GM12891 (cell line): ENCODE results near the gene PSMB2.

ENCODE experiments used
- POLR2A ChIP-seq: IDR thresholded peaks from 2 replicates; pipeline ENCODE4 v1.6.1; 2011; ENCODE audit warnings: low read depth, low read length, control low read depth
- POLR2AphosphoS5 ChIP-seq: IDR thresholded peaks from 2 replicates; pipeline ENCODE4 v1.6.1; 2011; ENCODE audit warnings: low read depth, low read length, control low read depth
- SPI1 ChIP-seq: IDR thresholded peaks from 2 replicates; pipeline ENCODE4 v1.6.1; 2011; ENCODE audit warnings: low read depth, low read length, control low read depth
- TAF1 ChIP-seq: IDR thresholded peaks from 2 replicates; pipeline ENCODE4 v1.6.1; 2011; ENCODE audit warnings: low read depth, low read length, control low read depth

DNA sequence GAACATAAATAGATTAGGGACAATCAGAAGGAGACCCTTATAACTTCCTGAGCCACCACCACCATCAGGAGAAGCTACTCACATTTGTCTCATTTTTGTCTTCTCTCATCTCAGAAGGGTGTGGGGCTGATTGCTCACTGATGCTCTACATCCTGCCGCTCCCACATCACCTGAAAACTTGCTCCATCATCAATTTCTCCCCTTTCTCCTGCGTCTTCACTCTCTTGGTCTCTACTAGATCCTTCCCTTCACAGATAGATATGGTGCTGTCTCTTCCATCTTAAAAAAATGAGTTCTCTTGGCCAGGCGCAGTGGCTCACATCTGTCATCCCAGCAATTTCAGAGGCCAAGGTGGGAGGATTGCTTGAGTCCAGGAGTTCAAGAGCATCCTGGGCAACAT is 38.9 kb upstream of the PSMB2 start:
- TF ChIP-seq POLR2A (no peak), SPI1 (no peak), POLR2AphosphoS5 (no peak), TAF1 (no peak)
